ENCODE measurements around the gene PALD1.

DNA sequence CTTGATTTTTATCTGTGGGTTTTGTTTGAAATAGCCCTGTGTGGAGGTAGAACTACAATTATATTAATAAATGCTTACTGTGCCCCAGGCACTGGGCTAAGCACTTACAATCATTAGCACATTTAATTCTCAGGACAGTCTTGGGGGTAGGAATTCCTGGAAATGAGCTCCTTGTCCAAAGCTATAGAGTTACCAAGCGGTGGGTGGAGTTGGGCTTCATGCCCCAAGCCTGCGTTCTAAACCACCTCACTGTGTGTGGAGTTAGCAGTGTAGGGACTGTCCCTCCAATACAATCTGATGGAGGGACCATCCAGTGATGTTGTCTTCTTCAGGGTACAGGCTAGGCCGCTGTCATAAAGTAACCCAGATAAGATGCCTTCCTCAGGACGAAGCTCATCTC is 49.7 kb downstream of the PALD1 start:
- TF ChIP-seq, protein P1, sequence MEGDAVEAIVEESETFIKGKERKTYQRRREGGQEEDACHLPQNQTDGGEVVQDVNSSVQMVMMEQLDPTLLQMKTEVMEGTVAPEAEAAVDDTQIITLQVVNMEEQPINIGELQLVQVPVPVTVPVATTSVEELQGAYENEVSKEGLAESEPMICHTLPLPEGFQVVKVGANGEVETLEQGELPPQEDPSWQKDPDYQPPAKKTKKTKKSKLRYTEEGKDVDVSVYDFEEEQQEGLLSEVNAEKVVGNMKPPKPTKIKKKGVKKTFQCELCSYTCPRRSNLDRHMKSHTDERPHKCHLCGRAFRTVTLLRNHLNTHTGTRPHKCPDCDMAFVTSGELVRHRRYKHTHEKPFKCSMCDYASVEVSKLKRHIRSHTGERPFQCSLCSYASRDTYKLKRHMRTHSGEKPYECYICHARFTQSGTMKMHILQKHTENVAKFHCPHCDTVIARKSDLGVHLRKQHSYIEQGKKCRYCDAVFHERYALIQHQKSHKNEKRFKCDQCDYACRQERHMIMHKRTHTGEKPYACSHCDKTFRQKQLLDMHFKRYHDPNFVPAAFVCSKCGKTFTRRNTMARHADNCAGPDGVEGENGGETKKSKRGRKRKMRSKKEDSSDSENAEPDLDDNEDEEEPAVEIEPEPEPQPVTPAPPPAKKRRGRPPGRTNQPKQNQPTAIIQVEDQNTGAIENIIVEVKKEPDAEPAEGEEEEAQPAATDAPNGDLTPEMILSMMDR (IDR thresholded peaks at IDR 0.05), result no peak
- no peak for TF ChIP-seq POLR2A (IDR thresholded peaks at IDR 0.05)

Measured in body of pancreas (tissue), 4 donors.